Measurements from ENCODE around the gene CRX.
A peak's percentile ranks its signal among the peaks of the same experiment; 100 is the strongest.
"Not testable (repeated sequence)": the region's sequence is repeated elsewhere in the genome, so short reads cannot be mapped to it uniquely, and the experiment has no call there.

Gene CRX

GRCh38 chr19:47859838-47860237 is 38.1 kb downstream of the CRX start:
- not testable (repeated sequence) for DNase-seq (ENCODE audit: low spot score)

GRCh38 chr19:47860602-47861297 is 39.0 kb downstream of the CRX start:
- DNase-seq (ENCODE audit: low spot score) = no peak

GRCh38 chr19:47861630-47862029 is 39.9 kb downstream of the CRX start:
- DNase-seq (ENCODE audit: low spot score) = no peak

- DNase-seq (ENCODE audit: low spot score) = peak; percentile 93
Measured at GRCh38 chr19:47863514-47863936, 41.8 kb downstream of the CRX start.

- no peak for DNase-seq (ENCODE audit: low spot score)
Measured at GRCh38 chr19:47865166-47865565, 43.4 kb downstream of the CRX start.

- DNase-seq (ENCODE audit: low spot score) = no peak
Measured at GRCh38 chr19:47878906-47879305, 57.2 kb downstream of the CRX start.

GRCh38 chr19:47879385-47879784 is 57.6 kb downstream of the CRX start:
- DNase-seq (ENCODE audit: low spot score) = not testable (repeated sequence)

GRCh38 chr19:47881757-47882156 is 60.0 kb downstream of the CRX start:
- DNase-seq (ENCODE audit: low spot score) = no peak

- no peak for DNase-seq (ENCODE audit: low spot score)
Measured at GRCh38 chr19:47882890-47883289, 61.2 kb downstream of the CRX start.

- DNase-seq (ENCODE audit: low spot score) = no peak
Measured at GRCh38 chr19:47885067-47885463, 63.3 kb downstream of the CRX start.

- DNase-seq (ENCODE audit: low spot score) = no peak
Measured at GRCh38 chr19:47886010-47886559, 64.3 kb downstream of the CRX start, which contains the start of gene SULT2A1. TSS of gene SULT2A1 (minus strand) at chr19:47886315. CDS start at chr19:47886257, 58 bp downstream.

GRCh38 chr19:47890865-47891621 is 69.3 kb downstream of the CRX start:
- DNase-seq (ENCODE audit: low spot score) = no peak

- DNase-seq (ENCODE audit: low spot score) = peak; percentile 47
Measured at GRCh38 chr19:47891622-47891922, 69.8 kb downstream of the CRX start.

- DNase-seq (ENCODE audit: low spot score) = no peak
Measured at GRCh38 chr19:47891923-47892666, 70.4 kb downstream of the CRX start.

Measured in D341Med (cell line).